GM12874 (cell line): Measurements from ENCODE around the gene KCNJ8.
A peak's percentile ranks its signal among the peaks of the same experiment; 100 is the strongest.

Source experiments
- TF ChIP-seq, protein P1 (sequence below): IDR thresholded peaks from 2 replicates; pipeline ENCODE4 v1.5.1; 2011; ENCODE audit warnings: low read depth, mild to moderate bottlenecking, control low read depth, low read length, moderate library complexity; ENCODE audit not compliant: insufficient read depth

Gene KCNJ8

DNA sequence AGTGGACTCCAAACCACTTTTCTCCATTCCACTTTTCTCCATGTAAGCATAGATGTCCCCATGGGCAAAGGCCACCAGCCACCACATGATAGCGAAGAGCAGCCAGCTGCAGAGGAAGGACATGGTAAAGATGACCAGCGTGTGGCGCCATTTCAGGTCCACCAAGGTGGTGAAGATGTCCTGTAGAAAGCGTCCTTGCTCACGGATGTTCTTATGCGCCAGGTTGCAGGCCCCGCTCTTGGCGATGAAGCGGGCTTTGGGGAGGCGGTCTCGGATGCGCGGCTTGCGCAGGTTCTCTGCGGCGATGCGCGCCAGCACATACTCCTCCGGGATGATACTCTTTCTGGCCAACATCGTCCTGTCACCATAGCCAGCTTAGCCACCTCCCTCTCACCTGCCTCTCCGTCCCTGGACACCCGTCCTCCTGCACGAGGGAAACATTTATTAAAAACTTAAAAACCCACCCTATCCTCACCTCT, 1.2 kb downstream of the KCNJ8 start:
- TF ChIP-seq, protein P1, sequence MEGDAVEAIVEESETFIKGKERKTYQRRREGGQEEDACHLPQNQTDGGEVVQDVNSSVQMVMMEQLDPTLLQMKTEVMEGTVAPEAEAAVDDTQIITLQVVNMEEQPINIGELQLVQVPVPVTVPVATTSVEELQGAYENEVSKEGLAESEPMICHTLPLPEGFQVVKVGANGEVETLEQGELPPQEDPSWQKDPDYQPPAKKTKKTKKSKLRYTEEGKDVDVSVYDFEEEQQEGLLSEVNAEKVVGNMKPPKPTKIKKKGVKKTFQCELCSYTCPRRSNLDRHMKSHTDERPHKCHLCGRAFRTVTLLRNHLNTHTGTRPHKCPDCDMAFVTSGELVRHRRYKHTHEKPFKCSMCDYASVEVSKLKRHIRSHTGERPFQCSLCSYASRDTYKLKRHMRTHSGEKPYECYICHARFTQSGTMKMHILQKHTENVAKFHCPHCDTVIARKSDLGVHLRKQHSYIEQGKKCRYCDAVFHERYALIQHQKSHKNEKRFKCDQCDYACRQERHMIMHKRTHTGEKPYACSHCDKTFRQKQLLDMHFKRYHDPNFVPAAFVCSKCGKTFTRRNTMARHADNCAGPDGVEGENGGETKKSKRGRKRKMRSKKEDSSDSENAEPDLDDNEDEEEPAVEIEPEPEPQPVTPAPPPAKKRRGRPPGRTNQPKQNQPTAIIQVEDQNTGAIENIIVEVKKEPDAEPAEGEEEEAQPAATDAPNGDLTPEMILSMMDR: 0 out of 2 replicates have a peak, but pooled peaks have one; percentile 20

GRCh38 chr12:21771311-21771710, 3.2 kb downstream of the KCNJ8 start:
- TF ChIP-seq, protein P1: no peak

- TF ChIP-seq, protein P1: no peak
Observed at GRCh38 chr12:21769307-21769706, 5.2 kb downstream of the KCNJ8 start.

- TF ChIP-seq, protein P1: no peak
Observed at GRCh38 chr12:21766403-21766802, 8.1 kb downstream of the KCNJ8 start.

DNA sequence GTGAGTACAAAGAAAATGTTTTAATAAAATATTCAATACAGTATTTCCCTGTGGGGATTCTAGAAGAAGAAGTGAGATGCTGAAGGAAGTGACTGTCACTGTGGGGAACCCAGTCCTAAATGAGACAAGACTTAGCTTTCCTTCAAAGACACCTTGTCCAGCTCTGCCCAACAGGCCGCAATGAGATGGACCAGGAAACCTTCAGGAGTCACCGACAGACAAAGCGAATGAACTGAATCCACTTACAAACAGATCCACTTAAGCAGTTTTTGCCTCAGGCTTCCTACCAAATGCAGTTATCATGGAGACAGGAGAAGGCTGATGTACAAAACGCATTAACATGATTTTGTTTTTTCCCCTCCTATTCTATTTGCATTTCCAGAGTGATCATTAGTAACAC, 9.6 kb downstream of the KCNJ8 start:
- TF ChIP-seq, protein P1: no peak

- TF ChIP-seq, protein P1: no peak
Observed at GRCh38 chr12:21764065-21764464, 10.4 kb downstream of the KCNJ8 start.

GRCh38 chr12:21763531-21763930, 11.0 kb downstream of the KCNJ8 start:
- TF ChIP-seq, protein P1: no peak
